ENCODE measurements around the gene EMILIN1.

GRCh38 chr2:27029051-27029450, 49.4 kb upstream of the EMILIN1 start:
- TF ChIP-seq SUZ12 (IDR thresholded peaks at IDR 0.05): no peak
- TF ChIP-seq FOXM1 (IDR thresholded peaks at IDR 0.05; ENCODE audit: borderline replicate concordance): no peak
- no peak for TF ChIP-seq L3MBTL2 (conservative IDR thresholded peaks at IDR 0.05)
- no peak for TF ChIP-seq ARNT (IDR thresholded peaks at IDR 0.05)
- no peak for TF ChIP-seq NFRKB (IDR thresholded peaks at IDR 0.05)
- no peak for TF ChIP-seq BHLHE40 (IDR thresholded peaks at IDR 0.05; ENCODE audit: borderline replicate concordance)
- no peak for TF ChIP-seq LEF1 (IDR thresholded peaks at IDR 0.05; ENCODE audit: borderline replicate concordance)
- TF ChIP-seq FOXA1 (IDR thresholded peaks at IDR 0.05): no peak
- TF ChIP-seq FOXK2 (IDR thresholded peaks at IDR 0.05): no peak
- TF ChIP-seq ELF4 (IDR thresholded peaks at IDR 0.05): no peak
- TF ChIP-seq PKNOX1 (IDR thresholded peaks at IDR 0.05): no peak
- TF ChIP-seq SP1 (IDR thresholded peaks at IDR 0.05): no peak
- no peak for TF ChIP-seq CTBP1 (IDR thresholded peaks at IDR 0.05; ENCODE audit: borderline replicate concordance)
- TF ChIP-seq ZNF384 (IDR thresholded peaks at IDR 0.05): no peak
